ENCODE data around the gene POM121C. TPM values are rescaled to one million over a fixed set of nuclear protein-coding genes. Genes with fewer than 3 reads are reported as not detected.

The POM121C gene
- polyA plus RNA-seq, 2 of the 4 experiments (the other 2 are of a cell fraction) = 11.0 to 25.4 TPM

Small RNAs within 50 kb of the gene (small RNA-seq; reads per million reads assigned to genes)
- 0 reads per million in 6 experiments for gene AC211429.1
- 0 reads per million in 6 experiments for gene RF00019

Other genes with a start within 250 kb of the POM121C start
- 0.63 and 0.97 TPM in 2 replicates for gene TRIM73, start 90.7 kb downstream of the POM121C start, polyA plus RNA-seq (2011; rRNA removed)
- 2.0 to 2.9 TPM (median 2.5 TPM) in 3 replicates for gene TRIM73, start 90.7 kb downstream of the POM121C start, polyA plus RNA-seq (2017; fragmentation: RNase III; extraction: RNeasy Plus Mini Kit Qiagen cat#74134 plus additional on column Dnase treatment)
- not detected in 2 replicates for gene SPDYE5, start 6.0 kb upstream of the POM121C start, polyA plus RNA-seq (2011; rRNA removed)
- gene SPDYE5, start 6.0 kb upstream of the POM121C start, polyA plus RNA-seq (2017; fragmentation: RNase III; extraction: RNeasy Plus Mini Kit Qiagen cat#74134 plus additional on column Dnase treatment) = not detected in 3 replicates